Measurements from ENCODE around the gene KRTAP19-7. TPM values are rescaled to one million over a fixed set of nuclear protein-coding genes. Genes with fewer than 3 reads are reported as not detected.

The KRTAP19-7 gene
- total RNA-seq, 6 donors from 2014 or later, result not detected

GRCh38 chr21:30590297-30590696 is 29.2 kb upstream of the KRTAP19-7 start, which contains the start of gene KRTAP22-2:
TSS of gene KRTAP22-2 (minus strand) at chr21:30590397.
- TF ChIP-seq POLR2A (IDR thresholded peaks at IDR 0.05) (no peak), EP300 (IDR thresholded peaks at IDR 0.05) (no peak), CTCF (IDR thresholded peaks at IDR 0.05) (no peak), POLR2AphosphoS5 (IDR thresholded peaks at IDR 0.05) (no peak)
- H3K9me3 ChIP-seq, result no peaks in the 10 kb centered on the region
- DNase-seq, result no peak
- H3K36me3 ChIP-seq, result no peaks in the 10 kb centered on the region
- H3K27ac ChIP-seq, result no peak within 1 kb of the TSS
- no peak within 1 kb of the TSS for H3K4me3 ChIP-seq
- ATAC-seq (ENCODE audit: low FRiP score in 2 of 2), result no peak
- H3K4me1 ChIP-seq, result no peaks in the 10 kb centered on the region
- H3K27me3 ChIP-seq, result no peaks in the 10 kb centered on the region

GRCh38 chr21:30582870-30583269 is 21.8 kb upstream of the KRTAP19-7 start:
- H3K27ac ChIP-seq, result no peak overlapping the region
- H3K4me1 ChIP-seq, result no peaks in the 10 kb centered on the region
- ATAC-seq (ENCODE audit: low FRiP score in 2 of 2) (no peak), DNase-seq (no peak)
- no peak overlapping the region for H3K4me3 ChIP-seq
- WGBS, 2 donors, result 82 to 86% methylated on average over 1 of the region's 1 CpG
- no peaks in the 10 kb centered on the region for H3K27me3 ChIP-seq
- H3K9me3 ChIP-seq, result no peaks in the 10 kb centered on the region
- TF ChIP-seq POLR2A (IDR thresholded peaks at IDR 0.05), result no peak
- H3K36me3 ChIP-seq, result no peaks in the 10 kb centered on the region

GRCh38 chr21:30580132-30580531 is 19.0 kb upstream of the KRTAP19-7 start:
- H3K9me3 ChIP-seq, result no peaks in the 10 kb centered on the region
- H3K36me3 ChIP-seq, result no peaks in the 10 kb centered on the region
- no peaks in the 10 kb centered on the region for H3K27me3 ChIP-seq
- H3K4me1 ChIP-seq, result no peaks in the 10 kb centered on the region
- no peak overlapping the region for H3K4me3 ChIP-seq
- DNase-seq (no peak), ATAC-seq (ENCODE audit: low FRiP score in 2 of 2) (no peak)
- no peak for TF ChIP-seq POLR2AphosphoS5 (IDR thresholded peaks at IDR 0.05)
- no peak for TF ChIP-seq EP300 (IDR thresholded peaks at IDR 0.05)
- TF ChIP-seq POLR2A (IDR thresholded peaks at IDR 0.05), result no peak
- TF ChIP-seq CTCF (IDR thresholded peaks at IDR 0.05), result no peak
- 44 to 49% methylated on average over 3 of the region's 3 CpGs for WGBS, 2 donors
- H3K27ac ChIP-seq, result no peak overlapping the region

GRCh38 chr21:30579346-30579745 is 18.2 kb upstream of the KRTAP19-7 start:
- ATAC-seq (ENCODE audit: low FRiP score in 2 of 2) (no peak), DNase-seq (no peak)
- Histone ChIP-seq H3K9me3 (no peaks in the 10 kb centered on the region), H3K4me3 (no peak overlapping the region), H3K27ac (no peak overlapping the region), H3K4me1 (no peaks in the 10 kb centered on the region), H3K36me3 (no peaks in the 10 kb centered on the region), H3K27me3 (no peaks in the 10 kb centered on the region)
- WGBS, 2 donors, result 54 to 64% methylated on average over 1 of the region's 1 CpG
- no peak for TF ChIP-seq POLR2AphosphoS5 (IDR thresholded peaks at IDR 0.05)
- TF ChIP-seq POLR2A (IDR thresholded peaks at IDR 0.05), result no peak
- TF ChIP-seq CTCF (IDR thresholded peaks at IDR 0.05), result no peak
- TF ChIP-seq EP300 (IDR thresholded peaks at IDR 0.05), result no peak

- Histone ChIP-seq H3K9me3 (no peaks in the 10 kb centered on the region), H3K27me3 (no peaks in the 10 kb centered on the region), H3K27ac (no peak overlapping the region), H3K36me3 (no peaks in the 10 kb centered on the region), H3K4me3 (no peak overlapping the region), H3K4me1 (no peaks in the 10 kb centered on the region)
- TF ChIP-seq POLR2A (IDR thresholded peaks at IDR 0.05) (no peak), EP300 (IDR thresholded peaks at IDR 0.05) (no peak), CTCF (IDR thresholded peaks at IDR 0.05) (no peak)
- no peak for ATAC-seq (ENCODE audit: low FRiP score in 2 of 2)
- DNase-seq, result no peak
Measured at GRCh38 chr21:30577766-30578165, 16.7 kb upstream of the KRTAP19-7 start.

Data from upper lobe of left lung (tissue), 6 donors.